ENCODE results near the gene UBE2O. TPM values are rescaled to one million over a fixed set of nuclear protein-coding genes. Genes with fewer than 3 reads are reported as not detected.

UBE2O gene
- total and polyA plus RNA-seq, 2 experiments from 2014 or later, result 30.4 to 79.4 TPM

- peak overlapping the region; percentile 93; the same call in 1 of the 2 replicates for H2AFZ ChIP-seq
- Mint-ChIP-seq H3K27ac (no peak overlapping the region; the same call in 1 of the 2 replicates), H3K4me1 (peaks cover 14% of the 10 kb centered on the region; the same call in 2 of the 3 replicates)
These were observed 98.1 kb downstream of the UBE2O start for GRCh38 chr17:76354747-76355310.

DNA sequence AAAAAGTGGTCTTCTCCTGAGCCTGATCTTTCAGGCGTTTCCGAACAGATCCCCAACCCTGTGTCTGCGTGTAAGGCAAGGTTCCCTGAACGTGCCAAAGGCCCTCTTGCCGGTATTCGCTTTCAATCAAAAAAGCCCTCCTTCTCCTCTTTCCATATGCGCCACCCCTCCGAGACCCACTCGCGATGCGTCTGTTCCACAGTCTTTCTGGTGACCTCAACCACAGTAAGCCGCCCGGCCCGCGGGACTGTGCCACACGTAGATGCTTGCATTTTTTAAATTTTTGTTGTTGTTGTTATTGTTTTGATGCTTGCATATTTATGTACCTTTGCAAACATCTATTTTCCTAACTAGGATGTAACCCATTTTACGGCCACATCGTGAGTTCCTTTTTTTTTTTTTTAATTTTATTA, 98.6 kb downstream of the UBE2O start:
- H3K4me1 Mint-ChIP-seq, result peaks cover 14% of the 10 kb centered on the region; the same call in 2 of the 3 replicates
- H3K9me2 ChIP-seq (ENCODE audit: insufficient read depth), result no peaks in the 10 kb centered on the region
- H3K27me3 Mint-ChIP-seq (ENCODE audit: insufficient read depth, low read depth, poor library complexity), result peaks cover 17% of the 10 kb centered on the region
- H3F3A ChIP-seq (replicated peaks; ENCODE audit: low read depth), result no peaks in the 10 kb centered on the region
- peak overlapping the region; percentile 89; the same call in 1 of the 2 replicates for H2AFZ ChIP-seq
- H4K20me1 ChIP-seq (replicated peaks; ENCODE audit: insufficient read depth), result peaks cover 4% of the 10 kb centered on the region; the same call in 1 of the 2 replicates
- peak overlapping the region; percentile 95 for H3K4me3 Mint-ChIP-seq
- H3K27ac Mint-ChIP-seq, result peak overlapping the region; percentile 100
- H3K36me3 ChIP-seq (ENCODE audit: insufficient read depth), result no peaks in the 10 kb centered on the region
- no peaks in the 10 kb centered on the region for H3K27me3 ChIP-seq (ENCODE audit: insufficient read depth)
- peaks cover 26% of the 10 kb centered on the region for H3K79me2 ChIP-seq (replicated peaks; ENCODE audit: insufficient read depth)
- H3K27ac ChIP-seq (ENCODE audit: low read depth), result peak overlapping the region; percentile 94; the same call in 1 of the 2 replicates
- H3K4me1 ChIP-seq (ENCODE audit: insufficient read depth), result peaks cover 7% of the 10 kb centered on the region
- H3K36me3 Mint-ChIP-seq (ENCODE audit: low read depth), result peaks cover 2% of the 10 kb centered on the region; the same call in 2 of the 3 replicates
- DNase-seq (ENCODE audit: low spot score) (no peak), ATAC-seq (no peak)
- no peaks in the 10 kb centered on the region for H3K9me3 Mint-ChIP-seq
- peak overlapping the region; percentile 88 for H3K4me3 ChIP-seq
- peak overlapping the region; percentile 81 for H3K4me2 ChIP-seq
- TF ChIP-seq JUNB (IDR thresholded peaks at IDR 0.05; ENCODE audit: unreplicated experiment), result no peak
- no peak for TF ChIP-seq EZH2phosphoT487 (IDR thresholded peaks at IDR 0.05; ENCODE audit: unreplicated experiment)
- TF ChIP-seq ZNF114 (CRISPR knock-in tag; IDR thresholded peaks at IDR 0.05), result no peak
- no peak for TF ChIP-seq REST (IDR thresholded peaks at IDR 0.05; ENCODE audit: unreplicated experiment)
- no peak for TF ChIP-seq ZNF462 (CRISPR knock-in tag; IDR thresholded peaks at IDR 0.05)
- no peak for TF ChIP-seq CREB1 (CRISPR knock-in tag; IDR thresholded peaks at IDR 0.05; ENCODE audit: low read depth)
- no peak for TF ChIP-seq STAT1 (IDR thresholded peaks at IDR 0.05; ENCODE audit: unreplicated experiment)
- TF ChIP-seq, protein P1, sequence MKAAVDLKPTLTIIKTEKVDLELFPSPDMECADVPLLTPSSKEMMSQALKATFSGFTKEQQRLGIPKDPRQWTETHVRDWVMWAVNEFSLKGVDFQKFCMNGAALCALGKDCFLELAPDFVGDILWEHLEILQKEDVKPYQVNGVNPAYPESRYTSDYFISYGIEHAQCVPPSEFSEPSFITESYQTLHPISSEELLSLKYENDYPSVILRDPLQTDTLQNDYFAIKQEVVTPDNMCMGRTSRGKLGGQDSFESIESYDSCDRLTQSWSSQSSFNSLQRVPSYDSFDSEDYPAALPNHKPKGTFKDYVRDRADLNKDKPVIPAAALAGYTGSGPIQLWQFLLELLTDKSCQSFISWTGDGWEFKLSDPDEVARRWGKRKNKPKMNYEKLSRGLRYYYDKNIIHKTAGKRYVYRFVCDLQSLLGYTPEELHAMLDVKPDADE (IDR thresholded peaks at IDR 0.05), result no peak
- TF ChIP-seq NANOG (IDR thresholded peaks at IDR 0.05; ENCODE audit: borderline replicate concordance), result no peak

More at GRCh38 chr17:76354747-76355310, 98.1 kb downstream of the UBE2O start:
- Histone ChIP-seq H3K4me3 (peak overlapping the region; percentile 88; the same call in 1 of the 2 replicates), H3K27me3 (ENCODE audit: insufficient read depth) (no peaks in the 10 kb centered on the region), H3F3A (replicated peaks; ENCODE audit: low read depth) (no peaks in the 10 kb centered on the region), H3K9me2 (ENCODE audit: insufficient read depth) (no peaks in the 10 kb centered on the region), H3K27ac (ENCODE audit: low read depth) (0 out of 2 replicates have a peak overlapping the region, but pooled peaks have one; percentile 72), H3K79me2 (replicated peaks; ENCODE audit: insufficient read depth) (peaks cover 21% of the 10 kb centered on the region), H3K36me3 (ENCODE audit: insufficient read depth) (no peaks in the 10 kb centered on the region), H3K4me1 (ENCODE audit: insufficient read depth) (peaks cover 7% of the 10 kb centered on the region), H3K4me2 (peak overlapping the region; percentile 81; the same call in 1 of the 2 replicates), H4K20me1 (replicated peaks; ENCODE audit: insufficient read depth) (peaks cover 4% of the 10 kb centered on the region; the same call in 1 of the 2 replicates)
- Mint-ChIP-seq H3K4me3 (peak overlapping the region; percentile 95), H3K27me3 (ENCODE audit: insufficient read depth, low read depth, poor library complexity) (peaks cover 19% of the 10 kb centered on the region), H3K9me3 (no peaks in the 10 kb centered on the region), H3K36me3 (ENCODE audit: low read depth) (peaks cover 2% of the 10 kb centered on the region; the same call in 2 of the 3 replicates)
- ATAC-seq, result no peak; the same call in 2 of the 3 replicates
- TF ChIP-seq ZNF331 (CRISPR knock-in tag; IDR thresholded peaks at IDR 0.05; ENCODE audit: low read depth), result no peak
- TF ChIP-seq EZH2 (IDR thresholded peaks at IDR 0.05; ENCODE audit: low read depth, unreplicated experiment), result no peak
- no peak for TF ChIP-seq EZH2phosphoT487 (IDR thresholded peaks at IDR 0.05; ENCODE audit: unreplicated experiment)
- no peak for TF ChIP-seq JUNB (IDR thresholded peaks at IDR 0.05; ENCODE audit: unreplicated experiment)
- DNase-seq (ENCODE audit: low spot score), result peak; percentile 31

Measured in GM23338 (cell line).